ENCODE results near the gene ITGB5.
A peak's percentile ranks its signal among the peaks of the same experiment; 100 is the strongest.

Gene ITGB5

DNA sequence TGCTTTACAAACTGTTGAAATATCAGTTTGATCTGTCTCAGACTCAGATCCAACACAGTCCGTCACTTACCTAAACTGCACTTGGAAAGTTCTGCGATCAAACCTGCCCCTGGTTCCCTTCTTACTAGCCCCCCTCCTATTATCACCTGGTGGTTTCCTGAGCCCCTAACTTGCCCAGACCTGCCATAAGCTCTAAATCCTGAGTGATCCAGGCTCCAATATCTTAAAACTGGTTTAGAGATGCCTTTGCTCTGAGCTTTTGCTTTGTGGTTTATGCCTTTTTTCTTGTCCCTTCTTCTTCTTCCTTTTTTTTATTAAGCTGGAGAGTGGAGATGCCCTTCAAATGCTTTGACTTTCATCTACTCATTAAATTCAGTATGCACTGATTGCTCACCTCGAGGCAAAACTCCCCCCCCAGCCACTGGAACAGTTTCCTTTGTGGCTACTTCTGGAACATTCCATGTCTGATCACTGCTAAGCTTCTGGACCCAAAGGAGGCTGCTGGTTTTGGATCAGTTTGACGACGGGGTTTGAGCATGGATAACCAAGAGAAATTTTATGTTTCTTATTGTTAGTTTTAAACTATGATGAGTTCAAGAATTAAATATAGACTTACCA lies 3.5 kb upstream of the ITGB5 start:
- no peak for DNase-seq

DNA sequence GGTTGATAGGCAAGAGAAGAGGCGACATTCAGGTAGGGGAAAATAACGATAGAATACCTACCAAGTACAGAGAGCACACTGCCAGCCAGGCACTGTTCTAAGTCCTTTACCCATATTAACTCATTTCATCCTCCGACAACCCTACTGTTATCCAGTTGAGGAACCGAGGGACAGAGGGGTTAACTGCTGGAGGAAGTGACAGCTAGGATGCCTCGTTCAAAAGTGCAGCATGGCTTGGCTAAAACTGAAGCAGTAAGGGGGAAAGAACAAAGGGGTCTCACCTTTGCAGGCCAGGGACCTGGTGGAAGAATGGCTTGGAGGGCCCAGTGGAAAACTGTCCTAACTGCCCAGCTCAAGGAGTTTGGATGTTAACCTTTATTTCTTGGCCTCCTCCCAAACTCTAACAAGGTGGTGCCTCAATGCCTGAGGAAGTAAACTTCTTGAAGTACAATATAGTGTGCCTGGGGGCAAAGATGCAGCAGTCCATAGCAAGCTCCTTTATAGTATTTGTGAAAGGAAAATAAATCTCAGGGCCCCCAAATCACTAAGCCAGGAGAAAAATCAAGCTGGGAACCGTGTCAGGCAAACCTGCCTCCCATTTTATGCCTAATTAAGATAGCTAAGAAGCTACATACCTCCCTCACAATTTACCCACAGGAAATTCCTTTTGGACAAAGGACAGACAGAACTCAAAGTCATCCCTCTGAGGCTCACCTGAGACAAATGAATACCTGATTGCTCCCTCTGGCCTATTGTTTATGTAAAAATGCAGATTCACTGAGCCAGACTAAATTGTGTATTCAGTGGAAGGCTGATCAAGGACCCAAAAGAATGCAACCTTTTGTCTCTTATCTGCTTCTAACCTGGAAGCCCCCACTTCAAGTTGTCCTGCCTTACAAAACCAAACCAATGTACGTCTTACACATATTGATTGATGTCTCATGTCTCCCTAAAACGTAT lies 1.6 kb upstream of the ITGB5 start:
- no peak for DNase-seq

DNA sequence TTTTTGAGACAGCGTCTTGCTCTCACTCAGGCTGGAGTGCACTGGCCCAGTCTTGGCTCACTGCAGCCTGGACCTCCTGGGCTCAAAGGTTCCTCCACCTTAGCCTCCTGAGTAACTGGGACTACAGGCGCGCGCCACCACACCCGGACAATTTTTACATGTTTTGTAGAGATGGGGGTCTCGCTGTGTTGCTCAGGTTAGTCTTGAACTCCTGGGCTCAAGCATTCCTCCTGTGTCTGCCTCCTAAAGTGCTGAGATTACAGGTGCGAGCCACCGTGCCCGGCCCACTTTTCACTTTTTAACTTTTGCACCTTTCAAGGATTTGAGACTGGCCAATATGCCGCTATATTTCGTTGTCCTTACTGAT lies 750 bp upstream of the ITGB5 start:
- DNase-seq = no peak

DNA sequence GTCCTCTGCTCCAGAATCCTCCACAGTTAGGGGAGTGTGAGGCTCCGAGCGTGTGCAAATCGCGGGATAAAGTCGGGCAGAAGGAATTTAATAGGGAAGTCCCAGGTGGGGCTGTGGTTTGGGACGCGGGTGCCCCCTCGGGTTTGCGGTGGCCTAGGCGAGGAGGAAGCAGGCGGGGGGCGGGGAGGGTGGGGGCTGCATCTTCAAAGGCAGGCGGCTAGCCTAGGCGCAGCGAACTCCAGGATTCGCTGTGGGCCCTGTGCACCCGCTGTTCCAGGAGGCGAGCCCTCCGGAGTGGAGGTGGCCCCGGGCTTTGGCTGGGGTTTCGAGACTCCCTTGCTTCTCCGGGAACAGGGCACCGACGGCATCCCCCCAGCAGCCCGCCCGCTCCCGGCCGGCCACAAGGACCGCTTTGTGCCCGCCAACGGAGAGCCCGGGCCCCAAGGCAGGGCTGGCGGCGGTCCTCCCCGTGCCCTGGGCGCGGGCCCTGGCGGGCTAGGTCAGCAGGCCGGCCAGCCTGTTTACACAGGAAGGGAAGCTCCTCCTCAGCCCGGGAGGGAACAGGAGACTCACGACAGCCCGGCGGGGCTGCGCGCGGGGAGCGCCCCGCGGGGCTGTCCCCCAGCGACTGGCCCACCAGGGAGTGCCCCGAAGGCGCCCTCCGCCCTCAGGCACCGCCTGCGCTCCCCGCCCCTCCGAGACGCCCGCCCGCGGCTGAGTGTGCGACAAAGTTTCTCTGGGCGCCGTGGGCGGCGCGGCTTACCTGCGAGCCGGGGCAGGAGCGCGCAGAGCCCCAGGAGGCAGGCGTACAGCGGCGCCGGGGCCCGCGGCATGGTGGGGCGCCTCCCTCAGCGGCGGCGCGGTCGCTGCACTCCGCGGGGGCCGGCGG lies 753 bp downstream of the ITGB5 start:
- DNase-seq = no peak

DNA sequence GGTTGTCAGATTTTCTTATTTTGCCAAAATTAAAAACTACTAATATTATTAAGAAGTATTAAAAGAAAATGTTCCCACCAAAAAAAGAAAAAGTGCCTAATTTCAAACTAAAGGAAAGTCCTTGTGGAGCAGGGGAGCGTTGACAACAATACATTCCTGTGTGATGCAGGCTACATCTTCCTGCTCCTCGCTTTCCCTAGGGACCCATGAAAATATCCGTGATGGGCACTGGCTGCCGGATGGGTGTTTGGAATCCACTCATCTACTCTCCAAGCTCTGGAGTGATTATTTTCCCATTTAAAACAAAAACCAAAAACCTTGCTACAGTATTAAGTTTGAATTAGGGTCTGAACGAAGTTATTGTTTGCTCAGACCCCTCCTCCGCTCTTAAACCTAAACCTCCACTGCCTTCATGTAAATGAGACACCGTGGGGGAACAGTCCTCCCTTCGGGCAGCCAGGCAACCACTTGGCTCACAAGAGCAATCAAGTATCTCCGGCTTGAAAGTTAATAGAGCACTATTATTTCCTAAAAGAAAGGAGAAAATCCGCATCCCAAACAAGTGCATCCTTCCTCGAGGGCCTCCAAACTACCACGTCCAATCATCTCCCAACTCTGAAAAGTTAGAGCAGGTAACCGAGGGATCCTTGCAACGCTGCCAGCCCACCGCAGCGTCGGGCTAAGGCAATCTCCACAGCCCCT lies 1.5 kb downstream of the ITGB5 start:
- DNase-seq = peak; percentile 51

DNA sequence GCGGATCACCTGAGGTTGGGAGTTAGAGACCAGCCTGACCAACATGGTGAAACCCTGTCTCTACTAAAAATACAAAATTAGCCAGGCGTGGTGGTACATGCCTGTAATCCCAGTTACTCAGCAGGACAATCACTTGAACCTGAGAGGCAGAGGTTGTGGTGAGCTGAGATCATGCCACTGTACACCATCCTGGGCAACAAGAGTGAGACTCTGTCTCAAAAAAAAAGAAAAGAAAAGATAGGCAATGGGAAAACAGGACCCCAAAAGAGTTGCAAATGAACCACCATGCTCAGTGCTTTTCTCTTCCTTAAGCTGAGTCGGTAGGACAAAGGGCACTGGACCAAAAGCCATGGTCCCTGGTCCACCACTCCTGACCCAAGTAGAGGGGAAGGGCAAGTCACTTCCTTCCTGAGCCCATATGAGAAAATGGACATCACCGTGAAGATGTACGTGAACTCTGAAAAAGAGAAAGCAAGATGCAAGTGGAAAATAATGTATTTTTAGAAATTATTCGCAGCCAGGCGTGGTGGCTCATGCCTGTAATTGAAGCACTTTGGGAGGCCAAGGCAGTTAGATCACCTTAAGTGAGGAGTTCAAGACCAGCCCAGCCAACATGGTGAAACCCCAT lies 2.6 kb downstream of the ITGB5 start:
- no peak for DNase-seq

DNA sequence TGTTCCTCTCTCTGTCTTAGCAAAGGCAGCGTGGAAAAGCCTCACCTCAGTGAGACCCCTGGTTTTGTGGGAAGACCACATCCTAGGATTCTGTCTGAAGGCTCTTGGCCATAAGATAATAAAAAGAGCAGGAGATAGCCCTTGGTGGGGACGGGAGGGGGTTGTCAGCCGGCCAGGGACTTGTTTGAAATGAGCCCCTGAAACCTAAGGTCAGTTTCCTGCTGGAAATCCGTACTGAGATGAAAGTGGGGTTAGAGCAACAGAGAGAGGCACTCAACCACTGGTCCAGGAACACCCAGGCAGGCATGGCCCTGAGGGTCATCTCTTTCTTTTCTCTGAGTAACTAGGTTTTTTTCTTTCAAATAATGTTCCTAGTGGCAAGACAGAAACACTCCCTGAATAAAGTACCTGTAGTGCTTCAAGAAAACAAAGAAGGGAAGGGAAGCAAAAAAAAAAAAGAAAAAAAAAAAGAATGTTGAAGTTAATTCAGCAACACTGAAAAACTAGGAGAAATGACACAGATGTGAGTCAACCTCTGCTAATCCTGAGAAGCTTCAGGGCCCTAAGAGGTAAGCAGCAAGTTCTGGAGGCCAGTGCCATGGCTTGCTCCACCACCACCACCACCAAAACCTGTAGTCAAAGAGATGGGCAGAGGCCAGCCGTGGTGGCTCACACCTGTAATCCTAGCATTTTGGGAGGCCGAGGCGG lies 3.2 kb downstream of the ITGB5 start:
- DNase-seq = no peak

DNA sequence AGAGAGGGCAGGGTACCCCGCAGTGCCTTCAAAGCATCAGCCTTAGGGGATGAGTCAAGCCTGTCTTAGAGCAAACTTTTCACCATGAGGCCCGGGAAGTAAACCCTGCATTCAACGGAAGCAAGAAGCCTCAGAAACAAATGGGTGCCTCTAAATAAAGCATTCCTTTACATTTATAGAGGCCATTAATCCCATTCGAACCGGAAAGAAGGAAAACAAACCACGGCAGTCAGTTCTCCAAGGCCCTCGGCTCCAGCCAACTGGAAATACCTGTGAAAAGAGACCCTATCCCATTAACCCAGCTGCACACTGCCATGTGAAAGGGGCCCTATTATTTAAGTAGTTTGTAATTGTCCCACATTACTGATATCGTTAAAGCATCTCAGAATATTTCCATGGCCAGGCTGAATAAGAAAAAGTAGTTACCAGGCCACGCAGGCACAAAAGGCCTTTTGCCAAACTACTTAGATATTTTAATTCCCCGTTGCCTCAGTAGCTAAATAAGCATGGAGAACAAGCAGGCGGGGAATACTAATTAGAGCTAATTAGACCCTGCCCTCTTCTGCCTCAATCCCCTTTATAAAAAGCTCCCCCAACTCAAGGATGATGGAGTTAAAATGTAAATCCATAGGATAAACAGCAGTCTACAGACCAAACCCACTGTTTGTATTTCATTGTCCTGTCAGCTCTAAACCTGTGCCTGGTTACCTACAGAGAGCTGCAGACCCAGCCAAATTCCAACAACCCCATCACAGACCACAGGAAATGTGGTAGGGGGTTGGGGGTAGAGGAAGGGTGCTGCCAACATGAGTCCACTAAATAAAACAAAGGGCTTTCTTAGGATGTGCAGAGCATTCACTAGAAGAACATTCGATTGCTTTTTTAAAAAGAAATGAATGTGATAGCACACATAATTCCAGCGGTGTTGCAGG lies 4.1 kb downstream of the ITGB5 start:
- DNase-seq = no peak

DNA sequence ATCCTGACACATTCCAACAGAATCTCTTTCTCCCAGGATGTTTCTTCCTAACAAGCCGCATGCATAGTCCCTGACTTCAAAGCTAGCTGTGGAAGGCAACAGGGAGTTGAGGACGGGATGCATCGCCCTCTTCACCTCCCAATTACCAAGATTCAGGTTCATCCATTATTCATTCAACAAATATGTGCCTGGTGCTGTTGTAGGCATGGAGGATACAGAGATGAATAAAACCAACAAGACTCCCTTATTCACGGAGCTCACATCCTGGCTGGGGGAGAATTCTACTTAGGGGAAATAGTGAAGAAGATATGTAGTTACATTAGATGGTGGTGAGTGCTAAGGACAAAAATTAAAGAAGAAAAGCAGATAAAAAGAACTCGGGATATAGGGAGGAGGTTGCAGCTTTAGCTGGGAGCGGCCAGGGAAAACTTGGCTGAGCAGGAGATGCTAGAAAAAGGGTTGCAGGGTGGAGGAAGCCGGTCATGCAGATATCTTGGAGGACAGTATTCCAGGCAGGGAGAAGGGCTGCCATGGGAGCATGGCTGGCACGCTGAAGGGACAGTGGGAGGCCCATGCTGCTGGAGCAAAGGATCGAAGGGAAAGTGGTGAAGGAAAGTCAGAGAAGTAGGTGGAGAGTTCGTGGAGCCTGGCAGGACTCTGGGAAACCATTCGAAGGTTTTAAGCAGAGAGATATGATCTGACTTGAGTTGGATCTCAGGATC lies 5.0 kb downstream of the ITGB5 start:
- no peak for DNase-seq

DNA sequence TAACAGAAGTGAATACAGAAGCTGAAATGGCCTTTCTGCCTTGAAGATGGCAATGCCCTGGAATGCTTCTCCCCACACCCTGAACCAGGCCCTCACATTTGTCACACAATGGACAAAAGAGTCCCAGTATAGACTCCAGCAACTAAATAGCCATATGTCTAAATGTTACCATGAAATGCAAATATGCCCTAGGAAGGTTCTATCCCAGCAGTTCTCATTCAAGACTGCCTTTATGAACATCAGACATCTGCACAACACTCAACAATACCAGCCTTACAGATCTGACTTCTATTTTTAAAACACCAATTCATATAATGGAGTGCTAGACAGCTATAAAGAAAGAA lies 7.9 kb downstream of the ITGB5 start:
- no peak for DNase-seq

DNA sequence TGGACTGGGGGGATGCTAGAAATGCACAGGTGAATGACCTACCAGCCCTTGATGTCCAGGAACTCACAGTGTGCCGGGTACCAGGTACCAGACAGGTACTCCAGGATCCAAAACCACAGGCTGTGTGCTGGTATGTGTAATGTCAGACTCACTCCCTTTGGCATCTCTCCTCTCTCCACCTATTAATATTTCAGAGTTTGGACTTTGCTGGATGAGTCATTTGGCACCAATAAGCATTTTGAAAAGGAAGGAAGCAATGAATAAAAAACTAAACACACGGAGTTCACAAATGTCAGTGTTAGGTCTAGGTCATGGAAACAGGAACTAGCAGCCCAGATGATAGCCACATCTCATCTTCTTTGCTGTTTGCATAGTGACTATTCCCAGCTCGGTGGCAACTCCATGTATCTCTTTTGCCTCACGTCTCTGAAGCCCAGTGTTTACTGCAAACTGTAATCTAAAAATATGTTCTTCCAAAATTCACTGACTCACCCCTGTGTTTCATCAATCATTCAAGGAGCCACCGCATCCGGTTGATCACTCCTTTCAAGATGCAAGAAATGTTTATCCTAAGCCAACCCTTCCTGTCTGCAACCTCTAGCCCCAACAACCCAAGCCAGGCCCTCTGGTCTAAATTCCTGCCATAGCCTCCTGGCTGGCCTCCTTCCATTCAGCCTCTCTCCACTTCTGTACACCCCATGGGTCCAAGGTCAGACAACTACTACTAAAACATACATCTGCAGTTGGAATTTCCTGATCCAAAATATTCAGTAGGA lies 8.4 kb downstream of the ITGB5 start:
- no peak for DNase-seq

DNA sequence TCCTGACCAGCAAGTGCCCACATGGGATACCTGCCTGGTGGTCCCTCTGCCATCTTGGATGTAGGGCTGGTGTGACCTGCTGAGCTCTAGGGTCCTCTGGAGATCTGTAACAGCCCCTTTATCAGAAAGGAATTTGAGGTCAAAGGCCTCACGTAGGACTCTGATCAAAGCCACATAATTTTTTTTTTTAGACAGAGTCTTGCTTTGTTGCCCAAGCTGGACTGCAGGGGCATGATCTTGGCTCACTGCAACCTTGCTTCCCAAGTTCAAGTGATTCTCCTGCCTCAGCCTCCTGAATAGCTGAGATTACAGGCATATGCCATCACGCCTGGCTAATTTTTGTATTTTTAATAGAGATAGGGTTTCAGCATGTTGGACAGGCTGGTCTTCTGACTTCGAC lies 9.5 kb downstream of the ITGB5 start:
- DNase-seq = no peak

DNA sequence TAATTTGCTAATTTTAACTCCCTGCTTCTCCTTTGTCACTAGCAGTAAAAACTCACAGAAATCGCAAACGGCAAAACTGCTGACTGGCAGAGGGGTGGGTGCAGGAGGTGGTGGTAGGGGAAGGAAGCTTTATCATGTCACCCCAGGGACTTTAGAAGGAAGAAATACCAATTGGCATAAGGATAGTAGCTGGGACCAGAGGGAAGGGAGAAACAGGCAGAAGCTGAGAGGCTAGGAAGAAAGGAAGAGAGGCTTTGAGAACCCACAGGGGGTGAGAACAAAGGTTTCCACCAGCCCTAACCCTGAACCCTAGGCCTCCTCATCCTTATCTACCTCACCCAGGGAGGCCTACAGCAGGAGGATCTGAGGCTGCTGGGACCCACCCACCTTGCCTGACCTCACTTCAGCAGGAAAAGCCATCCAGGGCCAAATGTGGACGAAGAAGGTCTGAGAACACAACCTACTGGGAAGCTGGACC lies 10.7 kb downstream of the ITGB5 start:
- no peak for DNase-seq

DNA sequence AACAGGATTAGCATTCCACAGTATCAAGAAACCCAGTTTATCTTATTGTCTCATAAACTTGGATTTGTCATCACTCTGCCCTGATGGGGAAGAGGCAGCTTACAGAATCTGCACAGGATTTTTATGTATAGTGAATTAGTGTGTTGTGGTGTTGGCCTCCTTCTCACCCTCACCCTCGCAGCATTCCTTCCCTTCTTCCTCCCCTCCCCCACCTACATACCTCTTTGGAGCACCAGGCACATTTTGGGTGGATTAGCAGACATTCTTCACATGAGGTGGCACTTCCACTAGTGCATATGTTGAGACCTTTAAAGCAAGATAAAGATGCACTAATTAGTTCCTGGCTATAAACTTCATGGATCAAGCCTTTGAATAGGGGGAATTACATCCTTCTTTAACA lies 13.9 kb downstream of the ITGB5 start:
- no peak for DNase-seq

DNA sequence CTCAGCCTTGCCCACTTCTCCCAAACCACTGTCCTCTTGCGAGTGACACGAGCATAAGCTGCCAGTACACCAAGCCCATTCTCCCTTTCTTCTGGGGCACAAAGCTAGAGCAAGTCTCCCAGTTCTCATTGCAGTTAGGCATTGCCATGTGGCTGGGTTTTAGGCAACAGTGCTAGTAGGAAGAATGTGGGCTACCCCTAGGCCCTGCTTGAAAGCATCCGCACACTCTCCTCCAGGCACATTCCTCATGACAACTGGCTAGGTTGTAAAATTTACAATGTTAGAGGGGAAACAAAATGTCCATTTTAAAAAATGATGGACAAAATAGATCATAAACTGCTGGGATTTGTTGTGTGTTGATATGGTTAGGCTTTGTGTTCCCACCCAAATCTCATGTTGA lies 19.7 kb downstream of the ITGB5 start:
- DNase-seq = no peak

DNA sequence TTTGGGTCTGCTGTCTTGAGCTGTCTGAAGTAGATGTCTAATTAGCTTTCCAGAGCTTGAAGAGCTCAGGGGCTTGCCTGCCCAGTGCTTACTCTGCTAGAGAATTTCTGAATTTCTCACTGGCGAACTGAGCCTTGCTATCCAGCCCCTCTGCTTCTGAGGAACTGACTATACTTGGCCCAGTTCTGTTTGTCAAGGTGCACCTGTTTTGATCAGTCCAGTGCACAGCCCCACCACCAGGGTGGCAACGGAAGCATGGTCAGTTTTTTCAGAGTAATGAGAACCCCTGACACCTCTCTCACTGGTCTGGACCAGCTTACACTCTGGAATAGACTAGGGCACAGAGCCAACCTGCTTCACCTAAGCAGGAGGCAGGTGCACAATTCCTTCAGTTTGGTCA lies 25.2 kb downstream of the ITGB5 start:
- DNase-seq = no peak

DNA sequence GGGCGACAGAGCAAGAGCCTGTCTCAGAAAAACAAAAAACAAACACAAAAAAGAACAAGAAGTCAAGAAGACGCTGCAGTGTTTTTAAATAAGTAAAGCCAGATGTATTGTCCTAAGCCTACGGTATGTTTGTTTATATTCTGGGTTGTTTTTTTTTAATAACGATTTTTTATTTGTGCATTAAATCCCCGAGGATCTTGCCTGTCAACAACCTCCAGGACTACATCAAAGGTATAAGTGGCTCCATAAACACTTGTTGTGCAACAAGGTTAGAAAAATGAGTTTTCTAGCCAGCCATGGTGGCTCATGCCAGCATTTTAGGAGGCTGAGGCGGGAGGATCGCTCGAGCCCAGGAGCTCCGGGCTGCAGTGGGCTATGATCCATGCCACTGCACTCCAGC lies 26.1 kb downstream of the ITGB5 start:
- no peak for DNase-seq

DNA sequence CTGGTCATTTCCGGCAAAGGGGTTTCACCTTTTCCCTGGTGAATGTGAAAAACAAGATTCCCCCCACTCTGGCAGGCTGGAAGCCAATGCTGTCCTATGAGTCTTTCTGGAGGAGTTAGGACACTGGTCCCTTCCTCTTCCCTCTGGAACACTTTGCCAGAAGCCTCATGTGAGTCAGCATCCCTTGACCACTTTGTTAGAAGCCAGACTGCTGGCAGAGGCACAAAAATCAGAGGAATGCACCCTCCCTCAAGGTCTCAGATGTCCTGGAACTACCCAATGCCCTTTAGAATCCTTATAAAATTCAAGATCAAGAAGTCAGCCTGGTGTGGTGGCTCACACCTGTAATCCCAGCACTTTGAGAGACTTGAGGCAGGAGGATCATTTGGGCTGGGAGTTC lies 26.6 kb downstream of the ITGB5 start:
- no peak for DNase-seq

DNA sequence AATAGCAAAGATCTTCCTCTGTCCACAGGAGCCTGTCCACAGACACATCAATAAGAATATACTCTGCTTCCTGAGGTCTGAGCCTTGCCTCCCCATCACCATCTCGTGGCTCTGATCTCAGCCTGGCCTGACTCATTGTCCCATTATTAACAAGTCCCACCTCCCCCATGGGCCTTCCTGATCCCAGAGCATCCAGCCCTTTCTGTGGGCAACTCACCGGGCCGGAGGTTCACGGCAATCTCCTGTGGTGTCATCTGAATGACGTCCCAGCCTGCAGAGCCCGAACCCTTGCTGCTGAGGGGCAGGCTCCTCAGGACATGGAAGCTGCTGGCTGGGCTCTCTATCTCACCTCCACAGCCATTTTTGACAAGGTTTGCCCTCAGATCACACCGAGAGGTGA lies 28.1 kb downstream of the ITGB5 start:
- no peak for DNase-seq

Data from NCI-H526 treated with DMSO at 0.1 percent for 48 hours (cell line).